Keratinocyte (primary cell): ENCODE measurements around the gene ACOT7. TPM values are rescaled to one million over a fixed set of nuclear protein-coding genes. Genes with fewer than 3 reads are reported as not detected.

ENCODE experiments used
- DNase-seq: peaks from one replicate; pipeline ENCODE4 v3.0.0-alpha.2; 2011; ENCODE audit warnings: low read depth, missing footprints, low spot score
- FAIRE-seq: peaks from 2 replicates; lab custom pipeline; 2011; peaks lifted over from hg19 to GRCh38; lab: Jason Lieb, UNC
- H2AFZ ChIP-seq: 2 replicates; pipeline ENCODE4 v1.6.0; 2012; ENCODE audit warnings: low read length, control low read depth, inconsistent platforms; ENCODE audit not compliant: control insufficient read depth
- H3K27ac ChIP-seq: 2 replicates; pipeline ENCODE4 v1.5.1; 2011; ENCODE audit warnings: low read length; ENCODE audit not compliant: control insufficient read depth, insufficient read depth
- H3K27me3 ChIP-seq: 3 replicates; pipeline ENCODE4 v1.6.0; 2011; ENCODE audit warnings: low read length; ENCODE audit not compliant: control insufficient read depth, insufficient read depth; ENCODE audit errors: extremely low read depth
- H3K36me3 ChIP-seq, 2 experiments: 2 replicates in 1 of 2; 3 replicates in 1 of 2; pipeline ENCODE4 v1.5.1; 2011; ENCODE audit warnings: low read length in 2 of 2, mild to moderate bottlenecking in 1 of 2; ENCODE audit not compliant: control insufficient read depth in 2 of 2, insufficient read depth in 2 of 2; ENCODE audit errors: extremely low read depth in 1 of 2
- H3K4me1 ChIP-seq: 3 replicates; pipeline ENCODE4 v1.5.1; 2011; ENCODE audit warnings: low read length; ENCODE audit not compliant: control insufficient read depth, insufficient read depth; ENCODE audit errors: extremely low read depth
- H3K4me2 ChIP-seq: 3 replicates; pipeline ENCODE4 v1.6.0; 2011; ENCODE audit warnings: low read depth, low read length; ENCODE audit not compliant: control insufficient read depth, insufficient read depth; ENCODE audit errors: extremely low read depth
- H3K4me3 ChIP-seq, 3 experiments: fragments of 200-600 bp in 1 of 3; sonication (generic) in 1 of 3; 2 replicates in 2 of 3; 3 replicates in 1 of 3; pipeline ENCODE4 v1.5.1; 2011 to 2016; ENCODE audit warnings: low read length in 3 of 3, mild to moderate bottlenecking in 3 of 3, control low read depth in 2 of 3, inconsistent platforms in 1 of 3, low read depth in 1 of 3, mixed read lengths in 1 of 3, mixed run types in 1 of 3, moderate library complexity in 1 of 3; ENCODE audit not compliant: control insufficient read depth in 2 of 3, insufficient read depth in 2 of 3; ENCODE audit errors: extremely low read depth in 1 of 3
- H3K79me2 ChIP-seq: 2 replicates; pipeline ENCODE4 v1.6.0; 2012; ENCODE audit warnings: low read length; ENCODE audit not compliant: control insufficient read depth, insufficient read depth
- H3K9ac ChIP-seq: 3 replicates; pipeline ENCODE4 v1.6.0; 2011; ENCODE audit warnings: low read length; ENCODE audit not compliant: control insufficient read depth, insufficient read depth; ENCODE audit errors: extremely low read depth
- H3K9me1 ChIP-seq: 3 replicates; pipeline ENCODE4 v1.6.0; 2011; ENCODE audit warnings: low read length; ENCODE audit not compliant: control insufficient read depth, insufficient read depth; ENCODE audit errors: extremely low read depth
- H3K9me3 ChIP-seq: 2 replicates; pipeline ENCODE4 v1.5.1; 2012; ENCODE audit warnings: low read depth, low read length; ENCODE audit not compliant: control insufficient read depth
- H4K20me1 ChIP-seq: 3 replicates; pipeline ENCODE4 v1.6.0; 2011; ENCODE audit warnings: low read length; ENCODE audit not compliant: control insufficient read depth, insufficient read depth; ENCODE audit errors: extremely low read depth
- CTCF ChIP-seq, 3 experiments: IDR thresholded peaks in 1 of 3; conservative IDR thresholded peaks in 1 of 3; optimal IDR thresholded peaks in 1 of 3; 2 replicates in 2 of 3; 3 replicates in 1 of 3; pipeline versions ENCODE3 to v1.5.1; 2011; ENCODE audit warnings: low read length in 3 of 3, mild to moderate bottlenecking in 3 of 3, moderate library complexity in 2 of 3, control low read depth in 1 of 3, inconsistent platforms in 1 of 3; ENCODE audit not compliant: insufficient read depth in 2 of 3; ENCODE audit errors: extremely low read depth in 1 of 3
- EZH2 ChIP-seq: IDR thresholded peaks from one replicate; pipeline ENCODE4 v1.6.1; 2012; ENCODE audit warnings: inconsistent platforms, mild to moderate bottlenecking, low read length, moderate library complexity
- dilution Hi-C: fragments of 300-500 bp; cut with MboI; formaldehyde crosslinking; loops from one replicate; pipeline ENCODE4 v1.7.0; 2020; ENCODE audit warnings: low sequenced_read_pairs; ENCODE audit not compliant: extremely low pct_ligation_motif_present
- polyA plus RNA-seq, 5 experiments: library from polyadenylated mRNA; depleted of rRNA in 3 of 5; stranded (reverse) in 3 of 5; stranded (forward) in 1 of 5; unstranded in 1 of 5; fragments of >200 nt; gene quantifications; 1 replicate in 1 of 5; 2 replicates in 3 of 5; 3 replicates in 1 of 5; pipeline versions ENCODE4 v1.2.1 to v1.2.3, GENCODE V29; 2011 to 2012; ENCODE audit warnings: missing spikeins in 2 of 5, low read depth in 1 of 5, low replicate concordance in 1 of 5

ACOT7 gene
- polyA plus RNA-seq, 1 donor (not counting 4 experiments of a cell fraction or from before 2014, with no cell fraction given), result 226 TPM

GRCh38 chr1:6262555-6263420, 130.8 kb downstream of the ACOT7 start:
- dilution Hi-C loops, result no loop called here

GRCh38 chr1:6261615-6261995, 132.0 kb downstream of the ACOT7 start:
- dilution Hi-C loops, result no loop called here
- no peaks in the 10 kb centered on the region for H4K20me1 ChIP-seq
- FAIRE-seq (no peak), DNase-seq (no peak)
- H3K36me3 ChIP-seq, result peaks cover 7 to 14% of the 10 kb centered on the region in 2 experiments
- peak overlapping the region in 1 of 3 experiments; percentile 37 for H3K4me3 ChIP-seq
- no peak overlapping the region for H3K9ac ChIP-seq
- TF ChIP-seq EZH2 (no peak), CTCF (optimal IDR thresholded peaks at IDR 0.05 in 1 of 3, IDR thresholded peaks at IDR 0.05 in 1 of 3, conservative IDR thresholded peaks at IDR 0.05 in 1 of 3; ENCODE audit: extremely low read depth in 1 of 3, insufficient read depth in 2 of 3, low read length in 3 of 3) (no peak)
- H3K27ac ChIP-seq, result no peak overlapping the region
- no peaks in the 10 kb centered on the region for H3K27me3 ChIP-seq
- no peaks in the 10 kb centered on the region for H3K9me3 ChIP-seq
- H2AFZ ChIP-seq, result no peak overlapping the region
- H3K4me1 ChIP-seq, result peaks cover 21% of the 10 kb centered on the region
- H3K4me2 ChIP-seq, result peak overlapping the region; percentile 66
- H3K79me2 ChIP-seq, result no peaks in the 10 kb centered on the region
- H3K9me1 ChIP-seq, result peaks cover 3% of the 10 kb centered on the region

More at GRCh38 chr1:6262555-6263420, 130.8 kb downstream of the ACOT7 start:
- Histone ChIP-seq H3K9me3 (no peaks in the 10 kb centered on the region), H3K27ac (no peak overlapping the region), H3K4me3 (no peak overlapping the region), H3K79me2 (no peaks in the 10 kb centered on the region), H2AFZ (no peak overlapping the region), H3K9me1 (peaks cover 3% of the 10 kb centered on the region), H4K20me1 (no peaks in the 10 kb centered on the region), H3K9ac (no peak overlapping the region), H3K4me2 (no peak overlapping the region), H3K4me1 (peaks cover 30% of the 10 kb centered on the region), H3K27me3 (no peaks in the 10 kb centered on the region), H3K36me3 (peaks cover 7 to 14% of the 10 kb centered on the region in 2 experiments)
- TF ChIP-seq EZH2, result no peak
- TF ChIP-seq CTCF (optimal IDR thresholded peaks at IDR 0.05 in 1 of 3, IDR thresholded peaks at IDR 0.05 in 1 of 3, conservative IDR thresholded peaks at IDR 0.05 in 1 of 3; ENCODE audit: extremely low read depth in 1 of 3, insufficient read depth in 2 of 3, low read length in 3 of 3), result no peak
- no peak for DNase-seq
- no peak for FAIRE-seq
